ENCODE measurements around the gene GPR25.

Gene GPR25

DNA sequence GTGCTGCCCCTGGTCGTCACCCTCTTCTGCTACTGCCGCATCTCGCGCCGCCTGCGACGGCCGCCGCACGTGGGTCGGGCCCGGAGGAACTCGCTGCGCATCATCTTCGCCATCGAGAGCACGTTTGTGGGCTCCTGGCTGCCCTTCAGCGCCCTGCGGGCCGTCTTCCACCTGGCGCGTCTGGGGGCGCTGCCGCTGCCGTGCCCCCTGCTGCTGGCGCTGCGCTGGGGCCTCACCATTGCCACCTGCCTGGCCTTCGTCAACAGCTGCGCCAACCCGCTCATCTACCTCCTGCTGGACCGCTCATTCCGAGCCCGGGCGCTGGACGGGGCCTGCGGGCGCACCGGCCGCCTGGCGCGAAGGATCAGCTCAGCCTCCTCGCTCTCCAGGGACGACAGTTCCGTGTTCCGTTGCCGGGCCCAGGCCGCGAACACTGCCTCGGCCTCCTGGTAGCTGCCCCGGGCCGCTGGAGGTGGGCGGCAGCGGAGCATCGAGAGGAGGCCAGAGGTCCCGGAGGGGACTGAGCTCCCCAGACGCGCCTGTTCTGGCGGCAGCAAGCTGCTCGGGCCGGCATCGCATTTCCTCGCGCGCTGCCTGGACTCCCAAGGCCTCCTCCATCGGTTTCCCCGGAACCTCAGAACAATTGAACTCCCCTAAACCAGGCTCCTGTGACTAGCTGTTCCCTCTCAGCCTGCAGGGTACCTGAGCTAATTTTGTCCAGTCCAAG is 1.1 kb downstream of the GPR25 start:
- Histone ChIP-seq H3K18ac (ENCODE audit: low read length) (peak overlapping the region; percentile 53), H4K91ac (ENCODE audit: low read depth, low read length, poor library complexity) (no peak overlapping the region), H3K4me3 (ENCODE audit: low read length in 2 of 2) (no peak overlapping the region), H3K4me1 (ENCODE audit: control insufficient read depth in 2 of 2, insufficient read depth in 1 of 2, low read depth in 1 of 2, low read length in 2 of 2) (peaks cover 5 to 10% of the 10 kb centered on the region in 2 donors), H3K36me3 (replicated peaks in 1 of 2; ENCODE audit: control insufficient read depth in 2 of 2, insufficient read depth in 2 of 2, low read length in 2 of 2) (no peaks in the 10 kb centered on the region), H3K27ac (replicated peaks; ENCODE audit: low read length) (no peak overlapping the region), H3K4me2 (ENCODE audit: insufficient read depth, low read length, poor library complexity, severe bottlenecking) (no peak overlapping the region), H3K9me3 (replicated peaks in 1 of 2; ENCODE audit: control insufficient read depth in 2 of 2, insufficient read depth in 1 of 2, low read depth in 1 of 2, low read length in 2 of 2) (no peaks in the 10 kb centered on the region), H2BK12ac (ENCODE audit: low read length) (peak overlapping the region; percentile 48), H2BK5ac (ENCODE audit: low read length) (no peak overlapping the region), H2BK120ac (ENCODE audit: low read depth, low read length) (no peak overlapping the region), H3K27me3 (ENCODE audit: control insufficient read depth in 3 of 3, insufficient read depth in 3 of 3, low read depth in 1 of 3, low read length in 3 of 3) (no peaks in the 10 kb centered on the region), H3K4ac (ENCODE audit: low read length) (no peak overlapping the region), H3K23ac (ENCODE audit: low read depth, low read length, poor library complexity) (peak overlapping the region; percentile 39), H2AK5ac (ENCODE audit: low read depth, low read length) (peak overlapping the region; percentile 63), H3K14ac (ENCODE audit: low read length) (no peak overlapping the region), H3K79me1 (ENCODE audit: low read depth, low read length) (no peaks in the 10 kb centered on the region), H4K8ac (ENCODE audit: low read depth, low read length) (no peak overlapping the region), H2BK15ac (ENCODE audit: low read length) (no peak overlapping the region), H2AFZ (ENCODE audit: low read length) (no peak overlapping the region), H3K9ac (ENCODE audit: low read depth, low read length, poor library complexity) (no peak overlapping the region)
- DNase-seq (ENCODE audit: low spot score) = no peak
- no CpG with 5 or more reads among the region's 66 CpGs for WGBS, 2 donors (ENCODE audit: extremely low coverage in 2 of 2, insufficient read length in 2 of 2, insufficient replicate concordance in 1 of 2)

DNA sequence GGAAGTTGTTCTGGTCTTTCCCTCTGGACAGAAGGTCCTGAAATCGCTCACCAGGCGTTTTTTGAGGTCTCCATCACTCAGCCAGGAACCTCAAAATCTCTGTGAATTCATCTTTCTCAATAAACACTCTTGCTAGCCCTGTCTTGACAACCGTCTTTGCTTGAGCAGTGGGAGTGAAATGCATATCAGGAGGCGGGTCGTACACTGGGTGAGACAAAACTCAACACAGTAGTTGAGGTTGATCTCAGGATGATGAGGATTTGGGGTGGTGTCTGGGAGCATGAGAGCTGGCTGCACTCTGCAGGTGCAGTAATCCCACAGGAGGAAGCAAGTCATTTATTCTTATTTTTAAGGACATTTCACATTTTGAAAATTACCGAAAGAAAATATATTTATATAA is 1.9 kb downstream of the GPR25 start:
- H2BK120ac ChIP-seq (ENCODE audit: low read depth, low read length) = no peak overlapping the region
- no peak overlapping the region for H2BK5ac ChIP-seq (ENCODE audit: low read length)
- H3K9ac ChIP-seq (ENCODE audit: low read depth, low read length, poor library complexity) = no peak overlapping the region
- no peaks in the 10 kb centered on the region for H3K9me3 ChIP-seq (replicated peaks in 1 of 2; ENCODE audit: control insufficient read depth in 2 of 2, insufficient read depth in 1 of 2, low read depth in 1 of 2, low read length in 2 of 2)
- no peaks in the 10 kb centered on the region for H3K27me3 ChIP-seq (ENCODE audit: control insufficient read depth in 3 of 3, insufficient read depth in 3 of 3, low read depth in 1 of 3, low read length in 3 of 3)
- H2AK5ac ChIP-seq (ENCODE audit: low read depth, low read length) = no peak overlapping the region
- H3K4me3 ChIP-seq (ENCODE audit: low read length in 2 of 2) = no peak overlapping the region
- H3K27ac ChIP-seq (replicated peaks; ENCODE audit: low read length) = no peak overlapping the region
- H3K18ac ChIP-seq (ENCODE audit: low read length) = no peak overlapping the region
- H2BK12ac ChIP-seq (ENCODE audit: low read length) = no peak overlapping the region
- no peak overlapping the region for H4K8ac ChIP-seq (ENCODE audit: low read depth, low read length)
- peaks cover 5 to 10% of the 10 kb centered on the region in 2 donors for H3K4me1 ChIP-seq (ENCODE audit: control insufficient read depth in 2 of 2, insufficient read depth in 1 of 2, low read depth in 1 of 2, low read length in 2 of 2)
- H3K4me2 ChIP-seq (ENCODE audit: insufficient read depth, low read length, poor library complexity, severe bottlenecking) = no peak overlapping the region
- no peak overlapping the region for H3K14ac ChIP-seq (ENCODE audit: low read length)
- no peak overlapping the region for H2BK15ac ChIP-seq (ENCODE audit: low read length)
- no peak overlapping the region for H4K91ac ChIP-seq (ENCODE audit: low read depth, low read length, poor library complexity)
- DNase-seq (ENCODE audit: low spot score) = no peak
- no peaks in the 10 kb centered on the region for H3K36me3 ChIP-seq (replicated peaks in 1 of 2; ENCODE audit: control insufficient read depth in 2 of 2, insufficient read depth in 2 of 2, low read length in 2 of 2)
- WGBS, 2 donors (ENCODE audit: extremely low coverage in 2 of 2, insufficient read length in 2 of 2, insufficient replicate concordance in 1 of 2) = no CpG with 5 or more reads among the region's 6 CpGs
- no peak overlapping the region for H3K4ac ChIP-seq (ENCODE audit: low read length)
- no peak overlapping the region for H3K23ac ChIP-seq (ENCODE audit: low read depth, low read length, poor library complexity)
- no peaks in the 10 kb centered on the region for H3K79me1 ChIP-seq (ENCODE audit: low read depth, low read length)
- H2AFZ ChIP-seq (ENCODE audit: low read length) = no peak overlapping the region

DNA sequence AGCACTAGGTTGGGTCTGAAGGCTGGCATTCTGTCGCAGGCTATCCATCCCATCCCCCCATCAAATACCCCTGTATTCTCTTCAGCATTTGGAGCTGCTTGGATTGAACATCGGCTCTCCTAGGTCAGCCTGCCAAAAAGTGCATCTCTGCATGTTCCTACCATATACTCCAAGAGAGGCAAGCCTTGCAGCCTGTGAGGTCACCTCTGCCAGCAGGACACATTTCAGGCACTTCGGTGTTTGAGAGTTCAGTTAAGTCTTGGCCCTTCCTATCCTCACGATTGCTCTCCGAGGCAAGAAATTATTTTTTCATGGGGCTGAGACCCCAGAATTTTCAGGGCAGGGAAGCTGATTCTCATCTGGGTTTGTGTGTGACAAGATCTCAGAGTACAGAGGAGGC is 2.6 kb downstream of the GPR25 start:
- Histone ChIP-seq H3K4me3 (ENCODE audit: low read length in 2 of 2) (no peak overlapping the region), H3K27me3 (ENCODE audit: control insufficient read depth in 3 of 3, insufficient read depth in 3 of 3, low read depth in 1 of 3, low read length in 3 of 3) (no peaks in the 10 kb centered on the region), H3K14ac (ENCODE audit: low read length) (no peak overlapping the region), H3K18ac (ENCODE audit: low read length) (no peak overlapping the region), H4K91ac (ENCODE audit: low read depth, low read length, poor library complexity) (no peak overlapping the region), H3K9me3 (replicated peaks in 1 of 2; ENCODE audit: control insufficient read depth in 2 of 2, insufficient read depth in 1 of 2, low read depth in 1 of 2, low read length in 2 of 2) (no peaks in the 10 kb centered on the region), H2AK5ac (ENCODE audit: low read depth, low read length) (no peak overlapping the region), H3K4me1 (ENCODE audit: control insufficient read depth in 2 of 2, insufficient read depth in 1 of 2, low read depth in 1 of 2, low read length in 2 of 2) (peaks cover 5 to 10% of the 10 kb centered on the region in 2 donors), H2BK5ac (ENCODE audit: low read length) (no peak overlapping the region), H3K36me3 (replicated peaks in 1 of 2; ENCODE audit: control insufficient read depth in 2 of 2, insufficient read depth in 2 of 2, low read length in 2 of 2) (no peaks in the 10 kb centered on the region), H3K4me2 (ENCODE audit: insufficient read depth, low read length, poor library complexity, severe bottlenecking) (no peak overlapping the region), H3K79me1 (ENCODE audit: low read depth, low read length) (no peaks in the 10 kb centered on the region), H4K8ac (ENCODE audit: low read depth, low read length) (no peak overlapping the region), H2BK12ac (ENCODE audit: low read length) (no peak overlapping the region), H3K4ac (ENCODE audit: low read length) (no peak overlapping the region), H3K9ac (ENCODE audit: low read depth, low read length, poor library complexity) (no peak overlapping the region), H2BK15ac (ENCODE audit: low read length) (no peak overlapping the region), H3K23ac (ENCODE audit: low read depth, low read length, poor library complexity) (no peak overlapping the region), H2AFZ (ENCODE audit: low read length) (peak overlapping the region; percentile 55), H2BK120ac (ENCODE audit: low read depth, low read length) (no peak overlapping the region), H3K27ac (replicated peaks; ENCODE audit: low read length) (no peak overlapping the region)
- DNase-seq (ENCODE audit: low spot score) = no peak
- WGBS, 2 donors (ENCODE audit: extremely low coverage in 2 of 2, insufficient read length in 2 of 2, insufficient replicate concordance in 1 of 2) = no CpG with 5 or more reads among the region's 5 CpGs

DNA sequence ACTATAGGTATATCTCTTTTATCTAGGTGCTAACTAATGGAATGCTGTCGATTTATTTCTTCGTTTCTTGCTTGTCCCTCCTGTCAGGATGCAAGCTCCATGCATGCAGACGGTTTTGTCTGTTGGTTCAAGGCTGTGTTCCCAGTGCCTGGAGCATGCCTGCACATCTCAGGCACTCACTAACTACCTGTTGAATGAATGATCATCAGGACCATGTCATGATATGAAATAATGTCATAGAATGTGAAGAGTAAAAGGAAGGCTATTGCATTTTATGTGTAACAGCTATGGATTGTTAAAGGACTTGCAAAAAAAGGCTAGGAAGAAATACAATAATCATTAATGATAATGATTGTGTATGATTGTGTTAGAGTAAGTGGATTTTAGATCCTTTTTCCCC is 4.2 kb downstream of the GPR25 start:
- H3K9ac ChIP-seq (ENCODE audit: low read depth, low read length, poor library complexity) = no peak overlapping the region
- H4K91ac ChIP-seq (ENCODE audit: low read depth, low read length, poor library complexity) = no peak overlapping the region
- H3K4me2 ChIP-seq (ENCODE audit: insufficient read depth, low read length, poor library complexity, severe bottlenecking) = no peak overlapping the region
- H3K18ac ChIP-seq (ENCODE audit: low read length) = no peak overlapping the region
- no peaks in the 10 kb centered on the region for H3K9me3 ChIP-seq (replicated peaks in 1 of 2; ENCODE audit: control insufficient read depth in 2 of 2, insufficient read depth in 1 of 2, low read depth in 1 of 2, low read length in 2 of 2)
- no peak overlapping the region for H2BK5ac ChIP-seq (ENCODE audit: low read length)
- H3K4ac ChIP-seq (ENCODE audit: low read length) = no peak overlapping the region
- H2BK15ac ChIP-seq (ENCODE audit: low read length) = no peak overlapping the region
- peaks cover 5 to 9% of the 10 kb centered on the region in 2 donors for H3K4me1 ChIP-seq (ENCODE audit: control insufficient read depth in 2 of 2, insufficient read depth in 1 of 2, low read depth in 1 of 2, low read length in 2 of 2)
- H2BK12ac ChIP-seq (ENCODE audit: low read length) = no peak overlapping the region
- no peak overlapping the region for H3K27ac ChIP-seq (replicated peaks; ENCODE audit: low read length)
- H3K79me1 ChIP-seq (ENCODE audit: low read depth, low read length) = no peaks in the 10 kb centered on the region
- no peak overlapping the region for H2AK5ac ChIP-seq (ENCODE audit: low read depth, low read length)
- H3K23ac ChIP-seq (ENCODE audit: low read depth, low read length, poor library complexity) = no peak overlapping the region
- no peak overlapping the region for H3K14ac ChIP-seq (ENCODE audit: low read length)
- no peak overlapping the region for H2AFZ ChIP-seq (ENCODE audit: low read length)
- no CpG with 5 or more reads among the region's 3 CpGs for WGBS, 2 donors (ENCODE audit: extremely low coverage in 2 of 2, insufficient read length in 2 of 2, insufficient replicate concordance in 1 of 2)
- H3K4me3 ChIP-seq (ENCODE audit: low read length in 2 of 2) = no peak overlapping the region
- H2BK120ac ChIP-seq (ENCODE audit: low read depth, low read length) = no peak overlapping the region
- no peaks in the 10 kb centered on the region for H3K36me3 ChIP-seq (replicated peaks in 1 of 2; ENCODE audit: control insufficient read depth in 2 of 2, insufficient read depth in 2 of 2, low read length in 2 of 2)
- DNase-seq (ENCODE audit: low spot score) = no peak
- H3K27me3 ChIP-seq (ENCODE audit: control insufficient read depth in 3 of 3, insufficient read depth in 3 of 3, low read depth in 1 of 3, low read length in 3 of 3) = no peaks in the 10 kb centered on the region
- H4K8ac ChIP-seq (ENCODE audit: low read depth, low read length) = no peak overlapping the region
